ENCODE measurements around the gene HPSE2.

HPSE2 gene

DNA sequence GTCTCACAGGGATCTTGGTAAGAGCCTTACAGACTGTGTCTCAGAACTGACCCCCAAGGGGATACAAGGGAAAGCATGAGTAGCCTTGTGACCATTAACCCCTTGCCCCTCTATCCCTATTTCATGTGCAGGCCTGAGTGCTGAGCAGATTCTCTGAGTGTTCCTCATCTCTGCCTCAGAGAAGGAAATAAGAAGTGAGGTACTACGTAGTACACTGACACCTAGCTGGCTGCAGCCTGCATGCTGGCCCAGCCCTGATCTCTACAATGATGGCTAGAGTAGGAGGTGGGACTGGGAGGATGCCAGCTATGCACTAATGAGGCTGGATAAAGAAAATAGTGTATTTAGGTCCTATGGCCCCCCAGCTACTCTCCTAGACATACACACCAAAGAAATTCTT lies 614.0 kb downstream of the HPSE2 start:
- TF ChIP-seq, protein P1, sequence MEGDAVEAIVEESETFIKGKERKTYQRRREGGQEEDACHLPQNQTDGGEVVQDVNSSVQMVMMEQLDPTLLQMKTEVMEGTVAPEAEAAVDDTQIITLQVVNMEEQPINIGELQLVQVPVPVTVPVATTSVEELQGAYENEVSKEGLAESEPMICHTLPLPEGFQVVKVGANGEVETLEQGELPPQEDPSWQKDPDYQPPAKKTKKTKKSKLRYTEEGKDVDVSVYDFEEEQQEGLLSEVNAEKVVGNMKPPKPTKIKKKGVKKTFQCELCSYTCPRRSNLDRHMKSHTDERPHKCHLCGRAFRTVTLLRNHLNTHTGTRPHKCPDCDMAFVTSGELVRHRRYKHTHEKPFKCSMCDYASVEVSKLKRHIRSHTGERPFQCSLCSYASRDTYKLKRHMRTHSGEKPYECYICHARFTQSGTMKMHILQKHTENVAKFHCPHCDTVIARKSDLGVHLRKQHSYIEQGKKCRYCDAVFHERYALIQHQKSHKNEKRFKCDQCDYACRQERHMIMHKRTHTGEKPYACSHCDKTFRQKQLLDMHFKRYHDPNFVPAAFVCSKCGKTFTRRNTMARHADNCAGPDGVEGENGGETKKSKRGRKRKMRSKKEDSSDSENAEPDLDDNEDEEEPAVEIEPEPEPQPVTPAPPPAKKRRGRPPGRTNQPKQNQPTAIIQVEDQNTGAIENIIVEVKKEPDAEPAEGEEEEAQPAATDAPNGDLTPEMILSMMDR (conservative IDR thresholded peaks at IDR 0.05): no peak
- H3K27ac ChIP-seq: no peak overlapping the region

DNA sequence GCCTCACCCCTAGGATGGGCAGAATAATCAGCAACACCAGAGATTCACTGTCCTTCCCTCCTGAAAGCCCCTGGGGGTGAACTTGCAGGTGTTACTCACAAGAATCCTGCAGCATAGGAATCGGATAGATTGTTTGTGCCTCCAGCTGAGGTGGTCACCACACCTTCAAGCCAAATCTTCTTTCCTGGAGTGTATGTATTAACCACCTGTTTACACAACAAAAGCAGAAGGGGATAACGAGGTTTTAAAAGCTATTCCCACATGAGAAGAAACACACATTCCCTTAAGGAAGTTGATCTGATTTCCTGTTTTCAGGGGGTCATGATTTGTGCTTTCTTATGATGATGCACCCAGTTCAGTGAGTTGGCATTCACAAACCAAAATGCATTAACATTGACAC lies 615.1 kb downstream of the HPSE2 start:
- no peak overlapping the region for H3K27ac ChIP-seq
- TF ChIP-seq, protein P1 (conservative IDR thresholded peaks at IDR 0.05): no peak

DNA sequence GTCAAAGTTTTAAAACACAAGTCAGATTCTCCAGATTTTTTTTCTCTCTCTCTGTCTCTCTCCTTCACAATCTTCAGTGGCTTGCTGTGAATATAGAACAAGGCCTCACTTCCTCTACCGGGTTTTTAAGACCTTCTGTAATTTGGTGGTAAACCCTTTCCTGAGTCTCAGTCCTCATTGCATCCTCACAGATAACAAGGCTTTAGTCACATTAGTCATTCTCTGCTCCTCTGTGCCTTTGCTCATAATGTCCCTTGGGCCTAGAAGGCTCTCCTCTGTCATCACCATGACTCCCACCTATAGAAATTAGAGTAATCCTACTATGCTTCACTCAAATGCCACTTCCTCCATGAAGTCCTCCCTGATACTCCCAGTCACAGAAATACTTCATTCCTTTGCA lies 616.2 kb downstream of the HPSE2 start:
- no peak overlapping the region for H3K27ac ChIP-seq
- TF ChIP-seq, protein P1 (conservative IDR thresholded peaks at IDR 0.05): no peak

DNA sequence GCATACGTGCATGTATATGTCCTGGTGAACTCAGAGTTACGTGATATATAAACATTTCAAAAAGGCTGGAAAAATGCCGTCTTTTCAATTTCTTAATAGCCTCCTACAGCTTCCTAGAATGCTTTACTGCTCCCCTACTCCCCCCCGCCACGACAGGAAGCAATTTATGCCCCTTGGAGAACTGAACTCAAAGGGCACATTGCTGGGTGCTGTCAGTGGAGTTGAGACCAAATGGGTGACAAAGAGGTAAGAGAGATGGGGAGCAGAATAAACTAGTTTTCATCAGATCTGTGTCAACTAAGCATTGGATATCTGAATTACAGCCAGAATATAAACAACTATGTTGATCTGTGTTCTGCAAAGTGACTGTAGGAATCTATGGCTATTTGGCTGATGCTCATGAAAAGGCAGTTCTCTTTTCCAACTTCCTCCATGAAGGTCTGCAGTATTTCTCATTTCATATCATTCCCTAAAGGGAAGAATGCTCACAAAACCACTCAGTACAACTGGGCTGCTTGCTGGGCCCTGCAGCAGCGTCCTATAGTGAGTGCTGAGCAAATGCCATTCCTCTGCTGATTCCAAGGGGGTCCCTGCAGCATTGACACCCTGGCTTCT lies 617.6 kb downstream of the HPSE2 start:
- TF ChIP-seq, protein P1 (conservative IDR thresholded peaks at IDR 0.05): no peak
- no peak overlapping the region for H3K27ac ChIP-seq

DNA sequence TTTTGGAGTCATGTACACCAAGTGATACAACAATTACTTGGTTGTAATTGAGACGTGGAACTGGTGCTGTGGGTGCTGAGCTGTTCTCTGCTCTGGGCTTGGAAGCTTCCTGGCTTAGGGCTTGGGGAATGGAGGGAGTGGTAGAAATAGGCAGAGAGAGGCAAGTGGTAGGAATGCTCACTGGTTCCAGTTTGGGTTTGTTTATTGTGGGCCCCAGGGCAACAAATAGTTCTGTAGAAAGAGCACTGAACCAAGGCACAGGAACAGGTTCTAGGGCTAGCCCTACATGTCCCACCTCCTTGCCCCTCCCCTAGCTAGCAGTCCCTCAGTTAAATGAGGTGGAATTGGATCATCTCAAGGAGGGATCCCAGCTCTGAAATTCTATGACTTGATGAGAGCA lies 622.2 kb downstream of the HPSE2 start:
- H3K27ac ChIP-seq: no peak overlapping the region
- TF ChIP-seq, protein P1 (conservative IDR thresholded peaks at IDR 0.05): no peak

DNA sequence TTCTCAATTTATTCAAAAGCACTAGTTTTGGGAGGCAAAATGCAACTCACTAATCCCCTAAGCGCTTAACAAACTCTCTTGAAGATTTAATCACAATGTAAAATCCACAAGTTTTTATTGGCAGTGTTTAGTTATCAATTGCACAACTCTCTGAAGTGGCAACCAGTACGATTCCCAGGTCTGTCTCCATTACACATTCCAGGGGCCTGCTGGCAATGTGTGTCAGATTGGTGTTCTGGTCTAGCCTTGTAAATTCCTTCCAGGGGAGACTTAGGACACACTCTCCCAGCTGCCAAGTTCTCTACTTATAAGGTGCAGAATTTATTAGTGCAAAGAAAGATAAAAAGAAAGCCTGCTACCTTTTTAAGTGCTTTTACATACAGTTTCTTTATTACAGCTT lies 624.2 kb downstream of the HPSE2 start:
- no peak overlapping the region for H3K27ac ChIP-seq
- TF ChIP-seq, protein P1 (conservative IDR thresholded peaks at IDR 0.05): no peak

DNA sequence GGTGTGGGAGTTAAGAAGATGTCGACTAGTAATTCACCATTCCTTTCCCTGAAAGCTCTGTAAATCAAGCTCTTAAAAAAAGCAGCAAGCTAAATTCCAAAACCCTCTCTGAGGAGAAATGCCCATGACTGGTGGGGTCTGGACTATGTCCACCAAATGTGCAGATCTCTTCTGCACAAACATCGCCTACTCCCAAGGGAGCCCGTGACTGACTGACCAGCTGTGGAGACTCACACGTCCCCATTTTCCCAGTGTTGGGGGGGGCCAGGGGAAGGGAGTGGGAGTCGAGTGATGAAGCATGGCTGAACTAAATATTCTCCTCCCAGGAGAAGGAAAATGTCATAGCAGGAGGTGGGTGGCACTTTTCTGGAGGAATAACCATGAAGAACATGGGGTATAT lies 624.8 kb downstream of the HPSE2 start:
- H3K27ac ChIP-seq: no peak overlapping the region
- TF ChIP-seq, protein P1 (conservative IDR thresholded peaks at IDR 0.05): no peak

Data from VCaP (cell line).